Measurements from ENCODE around the gene MAPK7. TPM values are rescaled to one million over a fixed set of nuclear protein-coding genes. Genes with fewer than 3 reads are reported as not detected.

Gene MAPK7
- total and polyA plus RNA-seq, 2 donors (not counting 3 experiments of a cell fraction or from before 2014, with no cell fraction given), result 16.8 to 30.7 TPM

GRCh38 chr17:19385521-19385983, 7.3 kb downstream of the MAPK7 start:
- H3K9me3 ChIP-seq (replicated peaks; ENCODE audit: control insufficient read depth, insufficient read depth, low read length), result no peaks in the 10 kb centered on the region
- peaks cover 2% of the 10 kb centered on the region for H3K79me2 ChIP-seq (ENCODE audit: control insufficient read depth, insufficient read depth, low read length)
- dilution Hi-C loops (cut with MboI; ENCODE audit: extremely low pct_ligation_motif_present, low sequenced_read_pairs) (no loop called here), intact Hi-C loops (cut with micrococcal nuclease) (no loop called here)
- H3K9me1 ChIP-seq (replicated peaks; ENCODE audit: control insufficient read depth, extremely low read depth, insufficient read depth, low read length), result no peaks in the 10 kb centered on the region
- ChIA-PET POLR2A (no interaction called here), CTCF (interaction anchor here (1.4 to 1.8 kb wide), 2 partner anchors 23 to 61 kb away, joined by 5 read pairs; partner anchors contain the start of gene B9D1)
- H3K36me3 ChIP-seq (ENCODE audit: control insufficient read depth in 2 of 2, extremely low read depth in 1 of 2, insufficient read depth in 2 of 2, low read length in 2 of 2), result peaks cover 9 to 29% of the 10 kb centered on the region in 2 experiments
- no peaks in the 10 kb centered on the region for H4K20me1 ChIP-seq (replicated peaks; ENCODE audit: control insufficient read depth, extremely low read depth, insufficient read depth, low read length)
- DNase-seq (ENCODE audit: low read depth, low spot score) (no peak), FAIRE-seq (no peak)
- no peak overlapping the region for H3K27ac ChIP-seq (ENCODE audit: insufficient read depth, low read depth, low read length)
- H3K4me2 ChIP-seq (ENCODE audit: insufficient read depth, low read length), result no peak overlapping the region
- H3K27me3 ChIP-seq (ENCODE audit: control insufficient read depth in 2 of 2, insufficient read depth in 2 of 2, low read length in 2 of 2), result peaks cover 6 to 11% of the 10 kb centered on the region in 2 experiments
- TF ChIP-seq GATA2 (IDR thresholded peaks at IDR 0.05; ENCODE audit: insufficient read depth, insufficient read length, low read depth, low read length) (no peak), FOS (IDR thresholded peaks at IDR 0.05; ENCODE audit: borderline replicate concordance, insufficient read depth, low read length) (no peak), CTCF (IDR thresholded peaks at IDR 0.05; ENCODE audit: extremely low read depth in 1 of 2, insufficient read depth in 1 of 2, low read depth in 1 of 2, low read length in 2 of 2) (no peak), MYC (IDR thresholded peaks at IDR 0.05; ENCODE audit: low read depth, low read length) (no peak), EZH2 (IDR thresholded peaks at IDR 0.05; ENCODE audit: borderline replicate concordance, low read depth, low read length, severe bottlenecking) (no peak), MAX (IDR thresholded peaks at IDR 0.05; ENCODE audit: insufficient read depth, insufficient read length) (no peak), POLR2A (IDR thresholded peaks at IDR 0.05; ENCODE audit: low read depth, low read length) (no peak), JUN (IDR thresholded peaks at IDR 0.05; ENCODE audit: borderline replicate concordance, insufficient read depth, insufficient read length, low read depth) (no peak), POLR2AphosphoS5 (IDR thresholded peaks at IDR 0.05; ENCODE audit: insufficient read depth, low read depth, low read length) (no peak)
- no peak overlapping the region for H2AFZ ChIP-seq (ENCODE audit: low read depth, low read length)
- H3K9ac ChIP-seq (replicated peaks; ENCODE audit: extremely low read depth, insufficient read depth, low read length), result no peak overlapping the region
- no peaks in the 10 kb centered on the region for H3K4me1 ChIP-seq (ENCODE audit: control insufficient read depth, extremely low read depth, insufficient read depth, low read length)
- no peak overlapping the region for H3K4me3 ChIP-seq (replicated peaks in 1 of 3; ENCODE audit: insufficient read depth in 1 of 3, low read depth in 1 of 3, low read length in 3 of 3)
- no TSS peak for BruUV-seq (replicated peaks)

All from endothelial cell of umbilical vein (primary cell).